ENCODE data around the gene TSHZ1. TPM values are rescaled to one million over a fixed set of nuclear protein-coding genes. Genes with fewer than 3 reads are reported as not detected.

The TSHZ1 gene
- 24.6 TPM for total RNA-seq
- long read RNA-seq, full-length matches to known transcripts = 42 of 42 reads
- long read RNA-seq, partial matches to known transcripts = 0 of 42 reads
- long read RNA-seq, other reads (novel, unspliced or antisense) = 0 of 42 reads

- Histone ChIP-seq H3K27ac (replicated peaks) (peak within 1 kb of the TSS; percentile 99), H3K36me3 (no peaks in the 10 kb centered on the region), H3K4me3 (peak within 1 kb of the TSS; percentile 85), H3K9me3 (replicated peaks) (no peaks in the 10 kb centered on the region), H3K27me3 (ENCODE audit: low read depth) (no peaks in the 10 kb centered on the region), H3K4me1 (peaks cover 86% of the 10 kb centered on the region)
- no peak for DNase-seq
- no peak for TF ChIP-seq CTCF (IDR thresholded peaks at IDR 0.05; ENCODE audit: borderline replicate concordance)
- intact Hi-C loops (cut with micrococcal nuclease) = no loop called here
Observed at GRCh38 chr18:75210274-75211001, at the start of gene TSHZ1. TSHZ1 (plus strand) TSS chr18:75210797; CDS start chr18:75211877, 1,080 bp downstream.

DNA sequence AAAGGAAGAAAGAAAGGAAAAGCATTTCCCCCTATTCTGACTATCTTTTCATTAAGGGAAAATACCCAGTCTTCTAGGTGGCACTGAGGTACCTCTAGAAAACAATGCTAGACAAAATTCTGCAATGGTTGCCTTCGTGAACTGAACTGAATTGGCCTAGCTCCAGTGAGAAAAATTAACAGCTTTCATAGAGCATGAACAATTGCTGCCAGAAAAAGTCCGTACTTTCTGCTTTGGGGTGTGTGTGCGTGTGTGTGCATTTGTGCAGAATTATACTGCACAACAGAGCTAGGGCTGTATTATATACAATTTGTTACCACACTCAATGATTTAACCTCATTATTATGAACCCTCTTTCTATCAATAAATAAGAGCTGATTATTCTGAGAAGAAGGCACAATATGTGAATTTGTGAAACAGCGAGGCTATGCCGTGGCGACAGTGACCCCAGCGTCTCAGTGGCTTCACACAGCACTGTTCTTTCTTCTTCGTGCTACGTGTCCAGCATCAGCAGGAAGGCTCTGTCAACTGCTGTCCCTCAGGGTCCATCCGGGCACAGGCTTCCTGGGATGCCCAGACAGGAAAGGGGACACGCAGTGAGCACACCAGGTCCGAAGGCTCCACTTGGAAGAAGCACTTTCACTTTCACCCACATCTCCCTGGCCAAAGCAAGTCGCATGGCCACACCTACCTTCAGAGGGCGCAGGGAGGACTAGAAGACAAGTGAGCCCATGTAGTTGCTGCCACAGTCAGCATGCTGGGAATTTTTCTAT lies 49.2 kb upstream of the TSHZ1 start:
- peak overlapping the region; percentile 54 for H3K27ac ChIP-seq (replicated peaks)
- H3K4me1 ChIP-seq = peaks cover 21% of the 10 kb centered on the region
- peaks cover 6% of the 10 kb centered on the region for H3K9me3 ChIP-seq (replicated peaks)
- no peaks in the 10 kb centered on the region for H3K36me3 ChIP-seq
- intact Hi-C loops (cut with micrococcal nuclease) = no loop called here
- DNase-seq = peak; percentile 28
- peak overlapping the region; percentile 62 for H3K4me3 ChIP-seq
- H3K27me3 ChIP-seq (ENCODE audit: low read depth) = no peaks in the 10 kb centered on the region
- TF ChIP-seq CTCF (IDR thresholded peaks at IDR 0.05; ENCODE audit: borderline replicate concordance) = peak; percentile 26

DNA sequence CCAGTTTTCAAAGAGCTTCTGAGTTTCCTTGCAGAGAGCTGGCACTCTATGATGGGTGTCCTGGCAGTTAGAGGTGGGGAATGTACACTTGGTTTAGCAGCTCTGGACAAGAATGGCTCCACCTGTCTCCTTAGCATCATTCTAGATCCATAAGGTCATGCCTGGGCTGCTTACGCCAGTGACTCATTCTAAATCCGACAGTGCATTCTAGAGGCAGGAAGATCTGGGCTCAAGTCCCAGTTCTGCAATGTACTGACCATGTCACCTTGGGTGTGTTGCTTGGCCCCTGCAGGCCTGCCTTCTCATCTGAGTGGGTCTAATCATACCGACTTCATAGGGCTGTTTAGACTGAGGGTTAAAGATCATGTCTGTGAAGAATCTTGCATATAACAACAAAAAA lies 48.1 kb upstream of the TSHZ1 start:
- peaks cover 6% of the 10 kb centered on the region for H3K9me3 ChIP-seq (replicated peaks)
- H3K4me1 ChIP-seq = peaks cover 27% of the 10 kb centered on the region
- H3K4me3 ChIP-seq = no peak overlapping the region
- intact Hi-C loops (cut with micrococcal nuclease) = no loop called here
- DNase-seq = no peak
- H3K27ac ChIP-seq (replicated peaks) = peak overlapping the region; percentile 54
- H3K36me3 ChIP-seq = no peaks in the 10 kb centered on the region
- peak; percentile 34 for TF ChIP-seq CTCF (IDR thresholded peaks at IDR 0.05; ENCODE audit: borderline replicate concordance)
- H3K27me3 ChIP-seq (ENCODE audit: low read depth) = no peaks in the 10 kb centered on the region

DNA sequence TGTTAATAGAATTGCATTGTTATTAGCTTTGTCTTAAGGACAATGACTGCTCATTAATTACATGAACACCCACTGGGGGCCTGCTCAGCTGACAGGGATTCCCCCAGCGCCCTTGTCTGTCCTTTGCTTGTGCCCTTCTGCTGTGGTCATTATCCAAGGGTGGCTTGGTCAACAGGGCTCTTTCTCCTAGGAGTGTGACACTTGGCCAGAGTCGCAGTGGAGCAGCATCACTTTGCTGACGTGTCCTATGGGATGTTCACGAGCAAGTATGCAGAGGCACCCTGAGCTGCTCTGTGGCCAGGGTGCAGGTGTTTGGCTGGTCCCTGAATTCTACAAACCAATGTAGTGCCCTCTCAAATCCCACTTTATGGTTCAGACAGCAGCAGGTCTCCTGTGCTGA lies 47.6 kb upstream of the TSHZ1 start:
- Histone ChIP-seq H3K4me3 (no peak overlapping the region), H3K36me3 (no peaks in the 10 kb centered on the region), H3K9me3 (replicated peaks) (peaks cover 6% of the 10 kb centered on the region), H3K27ac (replicated peaks) (peak overlapping the region; percentile 54), H3K4me1 (peaks cover 32% of the 10 kb centered on the region), H3K27me3 (ENCODE audit: low read depth) (no peaks in the 10 kb centered on the region)
- intact Hi-C loops (cut with micrococcal nuclease) = no loop called here
- DNase-seq = no peak
- TF ChIP-seq CTCF (IDR thresholded peaks at IDR 0.05; ENCODE audit: borderline replicate concordance) = no peak

DNA sequence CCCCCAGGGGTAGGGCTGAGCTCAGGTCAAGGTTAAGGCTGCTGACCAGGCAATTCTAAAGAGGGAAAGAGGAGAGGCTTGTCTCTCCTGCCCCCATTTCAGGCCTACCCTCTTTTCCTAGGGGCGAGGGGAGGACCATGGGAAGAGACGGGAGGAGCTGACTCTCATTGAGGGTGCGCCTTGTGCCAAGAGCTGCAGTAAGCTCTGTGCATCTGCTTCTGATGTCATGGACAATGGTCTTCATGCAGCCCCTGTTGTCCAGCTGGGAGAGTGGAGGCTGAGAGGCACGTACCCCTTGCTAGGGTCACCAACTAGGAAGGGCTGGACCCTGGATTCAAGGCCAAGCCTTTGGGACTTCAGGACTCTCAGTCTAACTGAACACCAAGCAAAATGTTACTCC lies 46.9 kb upstream of the TSHZ1 start:
- no peak overlapping the region for H3K4me3 ChIP-seq
- no peaks in the 10 kb centered on the region for H3K27me3 ChIP-seq (ENCODE audit: low read depth)
- H3K9me3 ChIP-seq (replicated peaks) = peaks cover 6% of the 10 kb centered on the region
- no peak for TF ChIP-seq CTCF (IDR thresholded peaks at IDR 0.05; ENCODE audit: borderline replicate concordance)
- no peak for DNase-seq
- H3K36me3 ChIP-seq = no peaks in the 10 kb centered on the region
- H3K27ac ChIP-seq (replicated peaks) = no peak overlapping the region
- H3K4me1 ChIP-seq = peaks cover 40% of the 10 kb centered on the region
- intact Hi-C loops (cut with micrococcal nuclease) = no loop called here

All from left ventricle myocardium inferior (tissue), 1 donor.